Activated naive CD4-positive, alpha-beta T cell (primary cell): ENCODE measurements around the gene MAPK7.

Experiments
- DNase-seq, 4 experiments: peaks; one replicate each; lab custom pipeline; 2025; lab: John Stamatoyannopoulos, UW

Gene MAPK7

DNA sequence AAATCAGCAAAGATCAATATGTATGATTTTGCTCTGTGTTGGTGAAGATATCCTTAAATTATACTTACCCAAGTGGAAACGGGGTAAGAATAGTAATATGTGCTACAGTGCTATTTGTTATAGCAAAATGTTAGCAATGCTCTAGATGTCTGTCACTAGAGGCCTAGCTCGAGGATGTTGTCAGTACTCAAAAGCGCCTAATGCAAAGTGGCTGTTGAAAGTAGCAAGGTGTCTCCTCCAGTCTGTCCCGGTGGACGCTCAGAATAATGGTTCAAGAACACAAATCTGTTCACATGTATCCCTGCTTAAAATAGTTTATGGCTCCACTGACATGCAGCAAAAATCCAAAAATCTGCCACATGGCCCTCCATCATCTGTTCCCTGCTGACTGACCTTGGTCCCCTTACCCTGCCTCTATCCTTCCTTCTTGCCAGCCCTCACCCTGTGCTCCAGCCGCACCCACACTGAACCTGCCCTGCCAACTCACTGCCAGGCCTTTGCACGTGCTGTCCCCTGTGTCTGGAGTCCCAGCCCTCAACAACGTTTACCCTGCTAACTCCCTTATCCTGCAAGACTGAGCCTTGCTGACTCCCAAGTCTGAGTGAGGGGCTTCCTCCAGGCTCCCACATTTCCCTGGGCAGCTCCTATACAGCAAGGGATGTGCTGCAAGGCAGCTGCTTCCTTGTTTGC lies 23.2 kb downstream of the MAPK7 start:
- no peak for DNase-seq

GRCh38 chr17:19402171-19402570 lies 23.9 kb downstream of the MAPK7 start:
- no peak for DNase-seq

DNA sequence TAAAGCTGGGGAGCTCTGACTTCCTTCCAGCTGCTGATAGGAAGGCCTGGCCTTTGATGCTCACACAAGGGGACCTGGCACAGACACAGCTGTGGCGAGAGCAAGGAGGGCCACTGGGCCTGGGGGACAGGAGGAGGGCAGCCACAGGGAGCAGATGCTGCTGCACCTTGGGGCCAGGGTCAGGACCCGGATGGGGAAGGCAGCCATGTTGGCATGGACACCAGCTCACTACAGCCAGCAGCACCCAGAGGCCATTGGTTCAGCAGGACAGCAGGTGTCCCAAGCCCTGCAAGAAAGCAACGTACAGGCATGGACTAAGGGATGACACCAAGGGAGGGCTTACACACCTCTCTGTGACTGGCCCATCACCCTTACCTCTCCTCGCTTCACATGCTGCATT lies 24.7 kb downstream of the MAPK7 start:
- DNase-seq: no peak

DNA sequence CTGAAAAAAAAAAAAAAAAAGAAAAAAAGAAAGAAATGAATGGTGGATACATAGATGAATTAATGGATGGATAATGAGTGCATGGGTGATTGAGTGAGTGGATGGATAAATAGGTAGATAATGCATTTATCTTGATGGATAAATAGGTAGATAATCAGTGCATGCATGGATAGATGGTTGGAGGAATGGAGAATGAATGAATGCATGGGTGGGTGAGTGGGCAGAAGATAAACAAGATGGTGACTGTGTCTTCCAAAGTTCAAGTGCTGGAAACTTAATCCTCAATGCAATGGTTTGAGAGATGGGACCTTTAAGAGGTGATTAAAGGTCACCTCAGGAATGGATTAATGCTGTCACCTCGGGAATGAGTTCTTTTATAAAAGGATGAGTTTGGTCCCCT lies 26.0 kb downstream of the MAPK7 start:
- DNase-seq: no peak

GRCh38 chr17:19405114-19405513 lies 26.8 kb downstream of the MAPK7 start:
- DNase-seq: no peak

DNA sequence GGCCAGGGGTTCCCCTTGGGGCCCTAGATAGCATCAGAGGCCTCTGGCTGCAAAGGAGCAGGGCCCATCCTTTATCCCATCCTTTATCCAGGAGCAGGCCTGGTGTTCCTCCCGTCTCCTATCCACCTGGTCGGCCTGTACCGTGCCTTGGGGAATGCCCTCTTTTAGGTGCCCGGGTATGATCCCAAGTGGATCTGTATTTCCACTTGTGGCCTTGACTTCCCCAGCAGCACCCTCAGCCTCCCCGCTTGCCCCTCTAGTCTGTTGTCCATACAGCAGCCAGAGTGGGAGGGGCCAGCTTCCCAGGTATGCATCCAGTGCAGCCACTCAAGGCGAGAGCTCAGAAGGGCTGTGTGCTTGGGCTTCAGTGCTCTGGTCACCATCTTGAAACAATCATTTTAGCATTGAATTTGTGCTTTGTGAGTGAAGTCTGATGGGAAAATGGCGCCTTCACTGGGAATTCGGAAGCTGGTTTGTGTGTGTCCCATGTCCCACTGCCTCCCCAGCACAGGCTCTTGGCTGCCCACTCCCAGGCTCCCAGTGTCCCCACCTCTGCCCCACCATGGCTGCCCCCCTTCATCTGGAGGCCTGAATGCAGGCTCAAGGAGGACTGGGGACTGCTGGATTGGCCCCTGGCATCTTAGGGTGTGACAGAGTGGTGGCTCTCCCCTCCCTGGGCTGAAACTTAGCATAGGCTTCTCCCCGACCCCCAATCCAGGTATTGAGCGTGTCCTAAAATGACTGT lies 29.5 kb downstream of the MAPK7 start:
- no peak for DNase-seq

DNA sequence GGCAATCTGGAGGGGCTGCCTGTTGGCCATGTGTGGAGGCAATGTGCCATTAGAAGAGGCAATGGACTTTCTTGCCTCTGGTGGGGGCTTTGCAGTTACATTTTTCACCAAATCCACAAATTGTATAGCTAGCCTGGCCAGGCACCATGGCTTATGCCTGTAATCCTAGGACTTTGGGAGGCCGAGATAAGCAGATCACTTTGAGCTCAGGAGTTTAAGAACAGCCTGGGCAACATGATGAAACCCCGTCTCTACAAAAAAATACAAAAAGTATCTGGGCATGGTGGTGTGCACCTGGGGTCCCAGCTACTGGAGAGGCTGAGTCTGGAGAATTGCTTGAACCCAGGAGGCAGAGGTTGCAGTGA lies 30.0 kb downstream of the MAPK7 start:
- DNase-seq: no peak

DNA sequence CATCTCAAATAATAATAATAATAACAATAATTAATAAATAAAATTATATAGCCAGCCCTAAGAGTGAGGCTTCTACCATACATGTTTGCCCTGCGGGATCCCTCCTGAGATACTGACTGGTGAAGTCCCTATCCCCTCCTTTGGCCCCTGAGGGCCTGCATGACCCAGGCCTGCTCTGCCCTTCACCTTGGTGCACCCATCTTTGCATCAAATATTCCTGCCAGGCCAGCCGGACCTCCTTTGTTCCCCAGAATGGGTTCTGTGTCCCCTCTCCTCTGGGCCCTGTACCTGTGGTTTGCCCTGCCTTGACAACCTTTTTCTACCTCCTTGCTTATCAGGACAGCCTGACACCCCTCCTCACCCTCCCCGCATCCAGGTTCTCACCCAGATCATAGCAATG lies 30.8 kb downstream of the MAPK7 start:
- DNase-seq: no peak

GRCh38 chr17:19409509-19409908 lies 31.2 kb downstream of the MAPK7 start:
- no peak for DNase-seq

DNA sequence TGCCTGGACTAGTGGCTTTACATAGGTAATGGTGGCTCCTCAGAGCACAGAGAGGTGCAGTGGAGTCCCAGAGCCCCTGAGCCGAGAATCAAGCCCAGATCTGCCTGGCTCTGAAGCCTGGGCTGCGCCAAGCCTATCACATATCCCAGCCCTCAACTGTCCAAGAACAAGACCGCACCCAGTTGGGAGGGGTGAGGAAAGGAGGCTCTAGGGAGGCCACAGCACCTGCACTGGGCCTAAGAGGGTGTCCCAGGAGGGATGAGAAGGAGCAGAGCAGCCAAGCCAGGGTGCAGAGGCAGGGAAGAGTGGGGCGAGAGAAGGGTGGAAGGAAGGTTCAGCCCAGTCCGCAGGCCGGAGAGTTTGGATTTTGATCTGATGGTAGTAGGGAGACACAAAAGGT lies 31.8 kb downstream of the MAPK7 start:
- no peak for DNase-seq

- DNase-seq: no peak
These were observed 32.8 kb downstream of the MAPK7 start, which contains the start of gene RNF112 for GRCh38 chr17:19410875-19411620. Gene RNF112 (plus strand): TSS chr17:19411232. CDS start chr17:19411409, 177 bp downstream.

DNA sequence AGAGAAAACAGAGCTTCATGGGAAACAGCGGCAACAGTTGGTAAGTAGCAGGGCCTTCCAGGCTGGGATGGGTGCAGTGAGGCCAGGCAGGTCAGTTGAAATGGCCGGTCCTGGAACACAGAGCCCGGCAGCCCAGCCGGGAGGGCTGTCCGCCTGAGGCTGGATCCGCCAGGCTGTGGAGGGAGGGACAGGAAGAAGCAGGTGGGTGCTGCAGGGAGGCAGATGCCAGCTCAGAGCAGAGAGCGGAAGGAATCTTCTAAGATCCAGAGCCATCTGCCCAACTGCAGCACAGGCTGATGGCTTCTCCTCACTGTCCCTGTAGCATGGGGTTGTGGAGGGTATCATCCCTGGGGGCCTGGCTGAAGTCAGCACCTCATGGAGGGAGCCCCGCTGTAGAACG lies 33.3 kb downstream of the MAPK7 start:
- no peak for DNase-seq

GRCh38 chr17:19412510-19412909 lies 34.2 kb downstream of the MAPK7 start:
- DNase-seq: no peak

DNA sequence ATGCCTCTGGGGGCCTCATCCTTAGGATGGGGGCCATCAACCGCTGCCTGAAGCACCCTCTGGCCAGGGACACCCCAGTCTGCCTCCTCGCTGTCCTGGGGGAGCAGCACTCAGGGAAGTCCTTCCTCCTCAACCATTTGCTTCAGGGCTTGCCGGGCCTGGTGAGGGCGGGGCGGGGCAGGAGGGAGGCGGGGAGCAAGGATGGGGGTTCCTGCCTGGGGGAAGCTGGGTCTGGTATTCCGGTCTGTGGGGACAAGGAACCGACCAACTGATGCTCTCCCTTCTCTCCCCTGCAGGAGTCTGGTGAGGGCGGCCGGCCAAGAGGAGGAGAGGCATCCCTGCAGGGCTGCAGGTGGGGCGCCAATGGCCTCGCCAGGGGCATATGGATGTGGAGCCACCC lies 34.7 kb downstream of the MAPK7 start:
- DNase-seq: no peak

- DNase-seq: no peak
These were observed 35.5 kb downstream of the MAPK7 start for GRCh38 chr17:19413761-19414160.

DNA sequence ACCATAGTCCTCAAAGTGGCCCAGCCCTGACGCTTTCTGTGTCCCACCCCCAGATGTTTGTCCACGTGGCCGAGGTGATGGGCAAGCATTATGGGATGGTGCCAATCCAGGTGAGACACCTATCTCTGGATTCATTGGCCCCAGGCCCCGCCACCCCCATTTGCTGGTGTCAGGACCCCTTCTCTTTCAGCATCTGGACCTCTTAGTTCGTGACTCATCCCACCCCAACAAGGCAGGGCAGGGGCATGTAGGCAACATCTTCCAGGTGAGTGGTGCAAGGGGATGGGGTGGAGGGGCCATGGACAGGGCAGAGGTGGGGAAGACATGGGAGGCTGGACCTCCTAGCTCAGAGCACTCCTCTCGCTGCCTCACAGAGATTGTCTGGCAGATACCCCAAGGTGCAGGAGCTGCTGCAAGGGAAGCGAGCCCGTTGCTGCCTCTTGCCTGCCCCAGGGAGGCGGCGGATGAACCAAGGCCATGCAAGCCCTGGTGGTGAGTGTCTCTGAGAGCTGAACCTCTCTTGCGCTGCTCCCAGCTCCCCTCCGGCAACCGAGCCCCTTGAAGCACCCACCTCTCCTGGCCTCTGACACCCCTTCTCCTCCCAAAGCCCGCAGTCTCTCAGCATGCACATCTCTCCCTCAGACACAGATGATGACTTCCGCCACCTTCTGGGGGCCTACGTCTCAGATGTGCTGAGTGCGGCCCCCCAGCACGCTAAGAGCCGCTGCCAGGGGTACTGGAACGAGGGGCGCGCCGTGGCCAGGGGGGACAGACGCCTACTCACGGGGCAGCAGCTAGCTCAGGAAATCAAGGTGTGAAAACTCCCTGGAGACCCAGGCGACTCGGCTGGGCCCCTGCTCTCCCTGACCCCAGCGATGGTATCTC lies 36.3 kb downstream of the MAPK7 start:
- no peak for DNase-seq

DNA sequence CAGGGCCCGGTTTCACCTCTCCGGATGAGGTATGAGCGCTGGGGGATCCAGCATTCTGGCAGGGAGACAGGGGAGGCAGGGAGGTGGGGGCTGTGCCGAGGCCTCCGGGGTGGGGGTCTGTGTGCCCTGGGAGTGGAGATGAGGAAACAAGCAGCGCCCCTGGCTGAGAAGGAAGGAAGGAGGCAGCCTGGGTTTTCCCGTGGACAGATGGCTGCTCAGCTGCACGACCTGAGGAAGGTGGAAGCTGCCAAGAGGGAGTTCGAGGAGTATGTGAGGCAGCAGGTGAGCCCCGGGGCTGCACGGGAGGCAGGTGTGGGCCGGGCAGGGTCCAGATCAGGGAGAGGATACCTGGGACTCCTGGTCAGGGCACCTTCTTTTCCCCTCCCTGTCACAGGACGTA lies 37.0 kb downstream of the MAPK7 start:
- DNase-seq: no peak

DNA sequence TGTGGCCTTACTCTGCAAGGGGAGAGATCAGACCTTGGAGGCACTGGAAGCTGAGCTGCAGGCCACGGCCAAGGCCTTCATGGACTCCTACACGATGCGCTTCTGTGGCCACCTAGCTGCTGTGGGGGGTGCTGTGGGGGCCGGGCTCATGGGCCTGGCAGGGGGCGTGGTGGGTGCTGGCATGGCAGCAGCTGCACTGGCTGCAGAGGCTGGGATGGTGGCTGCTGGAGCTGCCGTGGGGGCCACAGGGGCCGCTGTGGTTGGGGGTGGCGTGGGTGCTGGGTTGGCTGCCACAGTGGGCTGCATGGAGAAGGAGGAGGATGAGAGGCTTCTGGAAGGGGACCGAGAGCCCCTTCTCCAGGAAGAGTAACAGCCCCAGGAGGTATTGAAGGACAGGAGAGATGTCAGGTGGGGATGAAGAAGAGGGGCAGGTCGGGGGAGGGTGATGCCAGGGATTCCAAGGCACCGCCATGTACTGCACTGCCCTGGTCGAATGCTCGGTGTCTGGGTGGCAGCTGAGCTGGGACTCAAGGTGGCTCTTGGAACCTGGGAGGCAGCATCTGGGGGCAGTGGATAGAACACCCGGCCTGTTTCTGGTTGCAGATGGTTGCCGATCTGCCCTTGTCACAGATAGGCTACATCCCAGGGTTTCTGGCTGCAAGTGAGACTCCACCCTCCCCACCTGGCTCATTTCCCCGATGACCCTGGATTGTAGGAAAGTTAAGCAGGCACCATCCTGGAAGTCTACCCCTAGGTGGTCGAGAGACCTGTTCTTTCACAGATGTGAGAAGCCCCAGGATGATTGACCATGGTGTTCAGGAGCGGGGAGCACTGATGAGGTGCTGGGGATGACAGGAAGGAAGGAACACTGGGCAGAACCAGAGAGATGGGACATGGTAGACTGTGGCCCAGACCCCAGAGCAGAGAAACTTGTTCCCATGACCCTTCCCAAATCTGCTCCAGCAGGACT lies 37.8 kb downstream of the MAPK7 start:
- DNase-seq: no peak

DNA sequence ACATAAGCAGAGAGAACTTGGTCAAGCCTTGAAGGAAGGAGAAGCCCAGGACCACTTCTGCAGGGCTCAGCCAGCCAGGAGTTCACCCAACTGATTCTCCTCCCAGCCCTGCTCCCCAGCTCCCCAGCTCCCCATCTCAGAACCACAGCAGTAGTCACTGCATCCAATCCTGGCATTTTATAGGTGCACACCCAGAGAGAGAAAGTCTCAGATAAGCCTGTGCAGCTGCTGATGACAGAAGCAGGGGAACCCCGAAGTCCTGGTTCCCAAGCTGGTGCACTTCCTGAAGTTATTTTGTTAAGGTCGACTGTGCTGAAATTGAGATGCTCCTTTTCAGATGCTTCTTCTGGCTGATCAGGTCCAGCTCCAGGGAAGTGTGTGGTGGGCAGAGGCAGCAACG lies 39.3 kb downstream of the MAPK7 start:
- DNase-seq: no peak

- DNase-seq: no peak
These were observed 40.1 kb downstream of the MAPK7 start for GRCh38 chr17:19418251-19418992.
